ENCODE results near the gene SESTD1. TPM values are rescaled to one million over a fixed set of nuclear protein-coding genes. Genes with fewer than 3 reads are reported as not detected.
"Not testable (repeated sequence)": the region's sequence is repeated elsewhere in the genome, so short reads cannot be mapped to it uniquely, and the experiment has no call there.

SESTD1 gene
- total RNA-seq, 4 donors from 2014 or later: 8.0 to 24.1 (median 10.5) TPM

GRCh38 chr2:179226203-179226960 is 38.2 kb downstream of the SESTD1 start:
- Histone ChIP-seq H3K9me3 (no peaks in the 10 kb centered on the region), H3K4me3 (no peak overlapping the region), H3K27me3 (no peaks in the 10 kb centered on the region), H3K36me3 (no peaks in the 10 kb centered on the region), H3K4me1 (peaks cover 4% of the 10 kb centered on the region), H3K27ac (no peak overlapping the region)
- no peak for DNase-seq (ENCODE audit: low spot score in 2 of 2)
- 92% methylated on average over 6 of the region's 6 CpGs for WGBS
- TF ChIP-seq POLR2A (IDR thresholded peaks at IDR 0.05) (no peak), EP300 (IDR thresholded peaks at IDR 0.05) (no peak), POLR2AphosphoS5 (IDR thresholded peaks at IDR 0.05) (no peak), CTCF (IDR thresholded peaks at IDR 0.05) (no peak)

- WGBS: 69% methylated on average over 2 of the region's 2 CpGs
- H3K36me3 ChIP-seq: no peaks in the 10 kb centered on the region
- no peak for DNase-seq (ENCODE audit: low spot score in 2 of 2)
These were observed 40.3 kb downstream of the SESTD1 start for GRCh38 chr2:179224361-179224760.

DNA sequence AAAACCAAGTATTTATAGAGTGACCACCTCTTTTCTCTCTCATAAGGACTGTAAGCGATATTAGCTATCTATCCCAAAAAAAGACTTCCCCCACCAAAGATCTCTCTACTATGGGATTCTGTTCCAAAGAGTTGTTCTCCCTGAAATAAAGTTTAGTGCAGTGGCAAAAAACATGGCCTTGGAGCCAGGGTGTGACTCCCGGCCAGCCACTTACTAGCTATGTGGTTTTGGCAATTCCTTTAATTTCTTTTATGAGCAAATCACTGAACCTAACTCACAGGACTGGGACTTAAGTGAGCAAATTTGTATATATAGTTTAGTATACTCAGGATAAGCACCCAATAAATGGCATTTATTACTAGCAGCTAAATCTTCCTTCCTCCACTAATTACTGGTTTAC is 42.6 kb downstream of the SESTD1 start:
- WGBS: 73% methylated on average over 2 of the region's 2 CpGs
- TF ChIP-seq POLR2A (IDR thresholded peaks at IDR 0.05): no peak
- no peak for TF ChIP-seq POLR2AphosphoS5 (IDR thresholded peaks at IDR 0.05)
- no peak for TF ChIP-seq EP300 (IDR thresholded peaks at IDR 0.05)
- TF ChIP-seq CTCF (IDR thresholded peaks at IDR 0.05): no peak
- H3K36me3 ChIP-seq: no peaks in the 10 kb centered on the region
- no peak for DNase-seq (ENCODE audit: low spot score in 2 of 2)
- no peaks in the 10 kb centered on the region for H3K9me3 ChIP-seq
- H3K4me3 ChIP-seq: no peak overlapping the region
- no peaks in the 10 kb centered on the region for H3K27me3 ChIP-seq
- peaks cover 12% of the 10 kb centered on the region for H3K4me1 ChIP-seq
- H3K27ac ChIP-seq: no peak overlapping the region

More at GRCh38 chr2:179224361-179224760, 40.3 kb downstream of the SESTD1 start:
- no peak overlapping the region for H3K4me3 ChIP-seq
- no peaks in the 10 kb centered on the region for H3K9me3 ChIP-seq
- H3K27me3 ChIP-seq: no peaks in the 10 kb centered on the region
- H3K27ac ChIP-seq: no peak overlapping the region
- H3K4me1 ChIP-seq: peaks cover 6% of the 10 kb centered on the region
- no peak for TF ChIP-seq CTCF (IDR thresholded peaks at IDR 0.05)
- no peak for TF ChIP-seq EP300 (IDR thresholded peaks at IDR 0.05)
- TF ChIP-seq POLR2AphosphoS5 (IDR thresholded peaks at IDR 0.05): no peak
- no peak for TF ChIP-seq POLR2A (IDR thresholded peaks at IDR 0.05)

DNA sequence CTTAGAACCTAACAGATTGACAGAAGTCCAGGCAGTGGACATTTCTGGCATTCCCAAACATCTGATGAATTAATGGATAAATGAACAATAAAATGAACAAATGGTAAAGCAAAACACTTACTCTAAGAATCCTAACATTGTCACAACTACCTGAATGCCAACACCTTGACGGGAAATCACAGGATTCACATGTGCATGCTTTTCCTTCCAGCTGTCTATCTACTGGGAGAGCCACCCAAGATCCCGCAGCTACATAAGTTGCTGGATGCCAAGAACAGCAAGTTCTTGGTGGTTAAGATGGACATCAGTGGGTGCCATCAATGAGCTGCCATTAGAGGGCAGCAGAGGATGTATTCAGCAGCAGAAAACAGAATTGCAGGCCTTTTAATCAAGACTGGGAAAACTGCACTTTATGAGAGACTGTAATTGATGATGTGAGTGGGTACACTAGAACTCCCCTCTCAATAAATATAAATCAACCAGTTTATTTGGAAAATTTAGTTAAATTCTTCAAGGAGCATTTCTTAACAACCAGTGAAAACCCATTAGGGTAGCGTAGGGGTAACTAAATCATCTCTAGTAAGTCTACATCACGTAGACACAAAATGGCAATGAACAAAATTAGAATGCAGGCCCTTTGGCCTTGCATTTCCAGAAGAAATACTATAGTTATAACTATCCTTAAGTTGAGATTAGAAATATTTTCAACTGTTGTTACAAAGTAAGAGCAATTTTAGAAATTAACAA is 45.6 kb downstream of the SESTD1 start:
- Histone ChIP-seq H3K9me3 (no peaks in the 10 kb centered on the region), H3K27ac (no peak overlapping the region), H3K36me3 (no peaks in the 10 kb centered on the region), H3K4me3 (no peak overlapping the region), H3K27me3 (no peaks in the 10 kb centered on the region), H3K4me1 (peaks cover 8% of the 10 kb centered on the region)
- WGBS: 53% methylated on average over 4 of the region's 4 CpGs
- peak in 1 of 2 donors; percentile 80 for DNase-seq (ENCODE audit: low spot score in 2 of 2)
- TF ChIP-seq POLR2A (IDR thresholded peaks at IDR 0.05): no peak
- TF ChIP-seq EP300 (IDR thresholded peaks at IDR 0.05): no peak
- peak; percentile 68 to 76 for TF ChIP-seq CTCF (IDR thresholded peaks at IDR 0.05)

DNA sequence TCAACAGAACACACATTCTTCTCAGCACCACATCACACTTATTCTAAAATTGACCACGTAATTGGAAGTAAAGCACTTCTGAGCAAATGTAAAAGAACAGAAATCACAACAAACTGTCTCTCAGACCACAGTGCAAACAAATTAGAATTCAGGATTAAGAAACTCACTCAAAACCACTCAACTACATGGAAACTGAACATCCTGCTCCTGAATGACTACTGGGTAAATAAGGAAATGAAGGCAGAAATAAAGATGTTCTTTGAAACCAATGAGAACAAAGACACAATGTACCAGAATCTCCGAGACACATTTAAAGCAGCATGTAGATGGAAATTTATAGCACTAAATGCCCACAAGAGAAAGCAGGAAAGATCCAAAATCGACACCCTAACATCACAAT is 50.0 kb downstream of the SESTD1 start:
- H3K9me3 ChIP-seq; H3K27me3 ChIP-seq; H3K4me1 ChIP-seq; DNase-seq (ENCODE audit: low spot score in 2 of 2); H3K36me3 ChIP-seq; H3K27ac ChIP-seq; H3K4me3 ChIP-seq: not testable (repeated sequence)
- WGBS: 96% methylated on average over 3 of the region's 3 CpGs
